Gastroesophageal sphincter (tissue), 4 donors: ENCODE results near the gene MXD3. TPM values are rescaled to one million over a fixed set of nuclear protein-coding genes. Genes with fewer than 3 reads are reported as not detected.

Experiments used
- ATAC-seq: fragments of 150-250 bp; one replicate; pipeline ENCODE4 v1.9.1; 2016; ENCODE audit warnings: mild to moderate bottlenecking, moderate library complexity
- H3K27ac ChIP-seq, 4 donors: fragments of 200-600 bp; sonication (generic) in 3 of 4; 1 replicate in 3 of 4; 2 replicates in 1 of 4; pipeline ENCODE4 v1.5.1; 2016 to 2019
- H3K27me3 ChIP-seq: fragments of 200-600 bp; sonication (generic); one replicate; pipeline ENCODE4 v1.5.1; 2019
- H3K36me3 ChIP-seq, 2 donors: fragments of 200-600 bp; sonication (generic); one replicate each; pipeline ENCODE4 v1.5.1; 2019; ENCODE audit warnings: control low read depth in 1 of 2
- H3K4me1 ChIP-seq, 3 donors: fragments of 200-600 bp; sonication (generic); 1 replicate in 2 of 3; 2 replicates in 1 of 3; pipeline ENCODE4 v1.5.1; 2016 to 2019; ENCODE audit warnings: control low read depth in 2 of 3
- H3K4me3 ChIP-seq, 2 donors: fragments of 200-600 bp; sonication (generic); one replicate each; pipeline ENCODE4 v1.5.1; 2019; ENCODE audit warnings: mild to moderate bottlenecking in 1 of 2, moderate library complexity in 1 of 2
- H3K9me3 ChIP-seq, 3 donors: fragments of 200-600 bp; sonication (generic); one replicate each; pipeline ENCODE4 v1.5.1; 2017 to 2019; ENCODE audit warnings: control low read depth in 2 of 3
- EP300 ChIP-seq: sonication (generic); formaldehyde crosslinking; IDR thresholded peaks from one replicate; pipeline ENCODE4 v1.6.1; 2017; ENCODE audit warnings: antibody characterized with exemption, mild to moderate bottlenecking
- POLR2A ChIP-seq, 2 donors: fragments of 450-650 bp; IDR thresholded peaks; one replicate each; pipeline ENCODE4 v1.6.1; 2017; ENCODE audit warnings: antibody characterized with exemption in 2 of 2, mild to moderate bottlenecking in 2 of 2, moderate library complexity in 1 of 2
- POLR2AphosphoS5 ChIP-seq: sonication (generic); formaldehyde crosslinking; IDR thresholded peaks from one replicate; pipeline ENCODE4 v1.6.1; 2017; ENCODE audit warnings: antibody characterized with exemption
- WGBS, 2 donors: methylation state at CpG; one replicate each; pipeline ENCODE4 v1.1.5; 2018; ENCODE audit warnings: low coverage in 1 of 2; 5-methylcytosine and 5-hydroxymethylcytosine counted together
- total RNA-seq, 4 donors: library from RNA; depleted of rRNA; stranded (reverse); fragments of >200 nt; gene quantifications; one replicate each; pipeline ENCODE4 v1.1.0, GENCODE V29; 2016
- TF ChIP-seq, protein P1 (sequence below), 4 experiments: fragments of 200-600 bp in 2 of 4; fragments of 450-650 bp in 2 of 4; sonication (generic) in 1 of 4; IDR thresholded peaks; one replicate each; pipeline ENCODE4 v1.5.1; 2017 to 2019; ENCODE audit warnings: antibody characterized with exemption in 4 of 4, mild to moderate bottlenecking in 2 of 4, moderate library complexity in 2 of 4

The MXD3 gene
- total RNA-seq, 4 donors from 2014 or later: 1.7 to 10.9 (median 6.3) TPM

DNA sequence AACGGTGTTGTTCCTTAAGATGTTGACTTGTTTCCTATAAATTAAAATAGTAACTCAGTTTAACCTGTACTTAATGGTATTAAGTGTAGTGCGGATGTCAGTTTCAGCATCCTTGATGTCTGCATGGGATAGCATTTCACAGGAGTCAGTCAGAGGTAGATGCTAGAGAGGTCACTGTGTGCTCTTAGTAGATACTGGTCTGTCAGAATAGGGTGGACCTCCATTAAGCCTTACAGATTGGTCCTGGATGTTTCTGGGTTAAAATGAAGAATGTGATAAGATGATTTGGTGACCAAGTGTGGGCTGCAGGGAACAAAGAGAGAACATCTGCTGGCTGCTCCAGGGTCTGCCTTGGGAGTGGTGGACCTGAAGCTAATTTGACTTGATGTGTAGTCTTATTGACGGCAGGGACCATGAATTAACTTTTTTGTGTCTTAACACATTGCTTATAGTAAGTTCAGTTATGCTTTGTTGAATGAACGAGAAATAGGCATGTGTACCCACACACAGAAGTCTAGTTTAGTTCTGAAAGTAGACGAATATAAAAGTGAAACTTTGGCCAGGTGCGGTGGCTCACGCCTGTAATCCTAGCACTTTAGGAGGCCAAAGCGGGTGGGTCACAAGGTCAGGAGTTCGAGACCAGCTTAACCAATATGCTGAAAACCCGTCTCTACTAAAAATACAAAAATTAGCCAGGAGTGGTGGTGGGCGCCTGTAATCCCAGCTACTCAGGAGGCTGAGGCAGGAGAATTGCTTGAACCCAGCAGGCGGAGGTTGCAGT lies 20.7 kb downstream of the MXD3 start:
- 90 to 98% methylated on average over 7 to 8 of the region's 12 CpGs for WGBS, 2 donors
- Histone ChIP-seq H3K27ac (no peak overlapping the region), H3K4me3 (no peak overlapping the region), H3K36me3 (peaks cover 0 to 98% of the 10 kb centered on the region in 2 donors), H3K9me3 (no peaks in the 10 kb centered on the region), H3K27me3 (no peaks in the 10 kb centered on the region), H3K4me1 (peaks cover 0 to 5% (median 0%) of the 10 kb centered on the region in 3 donors)
- TF ChIP-seq POLR2AphosphoS5 (no peak), EP300 (no peak), POLR2A (IDR thresholded peaks at IDR 0.05) (no peak)
- TF ChIP-seq, protein P1, sequence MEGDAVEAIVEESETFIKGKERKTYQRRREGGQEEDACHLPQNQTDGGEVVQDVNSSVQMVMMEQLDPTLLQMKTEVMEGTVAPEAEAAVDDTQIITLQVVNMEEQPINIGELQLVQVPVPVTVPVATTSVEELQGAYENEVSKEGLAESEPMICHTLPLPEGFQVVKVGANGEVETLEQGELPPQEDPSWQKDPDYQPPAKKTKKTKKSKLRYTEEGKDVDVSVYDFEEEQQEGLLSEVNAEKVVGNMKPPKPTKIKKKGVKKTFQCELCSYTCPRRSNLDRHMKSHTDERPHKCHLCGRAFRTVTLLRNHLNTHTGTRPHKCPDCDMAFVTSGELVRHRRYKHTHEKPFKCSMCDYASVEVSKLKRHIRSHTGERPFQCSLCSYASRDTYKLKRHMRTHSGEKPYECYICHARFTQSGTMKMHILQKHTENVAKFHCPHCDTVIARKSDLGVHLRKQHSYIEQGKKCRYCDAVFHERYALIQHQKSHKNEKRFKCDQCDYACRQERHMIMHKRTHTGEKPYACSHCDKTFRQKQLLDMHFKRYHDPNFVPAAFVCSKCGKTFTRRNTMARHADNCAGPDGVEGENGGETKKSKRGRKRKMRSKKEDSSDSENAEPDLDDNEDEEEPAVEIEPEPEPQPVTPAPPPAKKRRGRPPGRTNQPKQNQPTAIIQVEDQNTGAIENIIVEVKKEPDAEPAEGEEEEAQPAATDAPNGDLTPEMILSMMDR (IDR thresholded peaks at IDR 0.05): no peak
- ATAC-seq: no peak

GRCh38 chr5:177288191-177288590 lies 23.5 kb downstream of the MXD3 start:
- Histone ChIP-seq H3K4me1 (no peaks in the 10 kb centered on the region), H3K27me3 (no peaks in the 10 kb centered on the region), H3K4me3 (no peak overlapping the region), H3K9me3 (no peaks in the 10 kb centered on the region), H3K27ac (no peak overlapping the region), H3K36me3 (peaks cover 0 to 98% of the 10 kb centered on the region in 2 donors)
- TF ChIP-seq POLR2AphosphoS5: no peak
- TF ChIP-seq, protein P1 (IDR thresholded peaks at IDR 0.05): no peak
- no peak for TF ChIP-seq EP300
- no peak for TF ChIP-seq POLR2A (IDR thresholded peaks at IDR 0.05)
- WGBS, 2 donors: 69 to 74% methylated on average over 2 of the region's 2 CpGs
- no peak for ATAC-seq

- no peak overlapping the region for H3K27ac ChIP-seq
- no peaks in the 10 kb centered on the region for H3K9me3 ChIP-seq
- H3K27me3 ChIP-seq: no peaks in the 10 kb centered on the region
- TF ChIP-seq EP300: no peak
- TF ChIP-seq POLR2A (IDR thresholded peaks at IDR 0.05): no peak
- TF ChIP-seq POLR2AphosphoS5: no peak
- TF ChIP-seq, protein P1 (IDR thresholded peaks at IDR 0.05): no peak
- no peak overlapping the region for H3K4me3 ChIP-seq
- no peak for ATAC-seq
- WGBS, 2 donors: 38 to 50% methylated on average over 1 of the region's 1 CpG
- H3K4me1 ChIP-seq: no peaks in the 10 kb centered on the region
- H3K36me3 ChIP-seq: peaks cover 3 to 91% of the 10 kb centered on the region in 2 donors
These were observed 34.8 kb downstream of the MXD3 start for GRCh38 chr5:177276886-177277285.

GRCh38 chr5:177275883-177276282 lies 35.8 kb downstream of the MXD3 start:
- H3K4me3 ChIP-seq: no peak overlapping the region
- WGBS, 2 donors: 90 to 91% methylated on average over 5 to 6 of the region's 6 CpGs
- no peaks in the 10 kb centered on the region for H3K27me3 ChIP-seq
- no peak overlapping the region for H3K27ac ChIP-seq
- TF ChIP-seq, protein P1 (IDR thresholded peaks at IDR 0.05): no peak
- TF ChIP-seq EP300: no peak
- no peak for TF ChIP-seq POLR2A (IDR thresholded peaks at IDR 0.05)
- no peak for TF ChIP-seq POLR2AphosphoS5
- H3K4me1 ChIP-seq: no peaks in the 10 kb centered on the region
- ATAC-seq: no peak
- peaks cover 3 to 91% of the 10 kb centered on the region in 2 donors for H3K36me3 ChIP-seq
- H3K9me3 ChIP-seq: no peaks in the 10 kb centered on the region

- peaks cover 3 to 96% of the 10 kb centered on the region in 2 donors for H3K36me3 ChIP-seq
- H3K9me3 ChIP-seq: no peaks in the 10 kb centered on the region
- no peak for TF ChIP-seq POLR2AphosphoS5
- no peak for TF ChIP-seq EP300
- TF ChIP-seq, protein P1 (IDR thresholded peaks at IDR 0.05): no peak
- no peak for TF ChIP-seq POLR2A (IDR thresholded peaks at IDR 0.05)
- H3K27ac ChIP-seq: no peak overlapping the region
- H3K4me1 ChIP-seq: no peaks in the 10 kb centered on the region
- WGBS, 2 donors: 98% methylated on average over 4 of the region's 4 CpGs
- no peak overlapping the region for H3K4me3 ChIP-seq
- H3K27me3 ChIP-seq: no peaks in the 10 kb centered on the region
- no peak for ATAC-seq
These were observed 40.6 kb downstream of the MXD3 start for GRCh38 chr5:177271113-177271512.
